AG04450 (cell line): Measurements from ENCODE around the gene CALHM2. TPM values are rescaled to one million over a fixed set of nuclear protein-coding genes. Genes with fewer than 3 reads are reported as not detected.
"Not testable (repeated sequence)": the region's sequence is repeated elsewhere in the genome, so short reads cannot be mapped to it uniquely, and the experiment has no call there.

Source experiments
- CTCF ChIA-PET: fragments of 300-600, 350-600 bp; formaldehyde crosslinking; extraction: SDS; loops from one replicate; lab custom pipeline; 2022; ENCODE audit warnings: antibody characterized with exemption, inconsistent platforms; lab: Charles Lee
- POLR2A ChIA-PET: fragments of 350-600 bp; formaldehyde crosslinking; extraction: SDS; loops from one replicate; lab custom pipeline; 2021; ENCODE audit warnings: antibody characterized with exemption, inconsistent platforms; lab: Yijun Ruan, JAX
- DNase-seq: peaks from one replicate; pipeline ENCODE4 v3.0.0-alpha.2; 2011; ENCODE audit warnings: low read depth, low spot score
- H3K27ac ChIP-seq: one replicate; pipeline ENCODE4 v1.5.1; 2012; ENCODE audit warnings: low read depth, low read length, control low read depth
- H3K27me3 ChIP-seq: one replicate; pipeline ENCODE4 v1.6.0; 2012; ENCODE audit warnings: low read length; ENCODE audit not compliant: control insufficient read depth, insufficient read depth
- H3K4me3 ChIP-seq: 2 replicates; pipeline ENCODE4 v1.5.1; 2011; ENCODE audit warnings: mild to moderate bottlenecking, low read depth, low read length, control low read depth
- H3K9me3 ChIP-seq: 2 replicates; pipeline ENCODE4 v1.5.1; 2012; ENCODE audit warnings: low read length; ENCODE audit not compliant: control insufficient read depth, insufficient read depth
- polyA plus RNA-seq: library from polyadenylated mRNA; depleted of rRNA; stranded (reverse); fragments of >200 nt; gene quantifications from 2 replicates; pipeline ENCODE4 v1.2.3, GENCODE V29; 2011
- TF ChIP-seq, protein P1 (sequence below): IDR thresholded peaks from 2 replicates; pipeline ENCODE4 v1.5.1; 2011; ENCODE audit warnings: low read depth, low read length, control low read depth, inconsistent platforms

Gene CALHM2
- polyA plus RNA-seq, 1 experiment: 9.2 TPM

DNA sequence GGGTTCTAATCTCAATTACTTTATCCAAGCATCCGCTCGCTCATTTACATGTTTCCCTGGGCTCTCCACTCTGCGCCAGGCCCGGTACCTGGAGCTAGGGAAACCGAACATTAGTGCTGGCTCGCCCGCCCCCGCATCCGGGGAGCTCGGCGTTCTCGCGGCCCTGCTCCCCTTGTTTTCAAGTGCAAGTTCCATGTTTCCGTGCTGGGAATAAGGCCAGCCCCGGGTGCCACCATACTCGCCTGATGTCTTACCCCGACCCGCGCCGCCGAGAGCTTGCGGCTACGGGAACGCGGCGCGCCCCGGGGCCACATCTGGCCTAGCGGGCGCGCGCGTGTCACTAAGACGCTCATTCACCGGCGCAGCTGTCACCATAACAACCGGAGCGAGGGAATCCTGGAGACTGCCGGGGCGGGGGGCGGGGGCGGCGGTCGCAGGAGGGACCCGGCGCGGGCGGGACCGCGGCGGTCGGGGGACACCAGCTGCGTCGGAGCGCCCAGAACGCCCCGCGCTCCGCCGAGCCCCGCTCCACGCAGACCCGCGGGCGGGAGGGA is 41.3 kb upstream of the CALHM2 start, which contains the start of gene NEURL1:
NEURL1 (plus strand) TSS at position 344 of the 554 bp plus-strand sequence. CDS start 683 bp downstream, outside the sequence.
- Histone ChIP-seq H3K9me3 (no peaks in the 10 kb centered on the region; the same call in 1 of the 2 replicates), H3K27me3 (peaks cover 52% of the 10 kb centered on the region), H3K27ac (no peak within 1 kb of the TSS), H3K4me3 (peak within 1 kb of the TSS; percentile 44)
- POLR2A ChIA-PET: no interaction called here
- DNase-seq: no peak
- TF ChIP-seq, protein P1, sequence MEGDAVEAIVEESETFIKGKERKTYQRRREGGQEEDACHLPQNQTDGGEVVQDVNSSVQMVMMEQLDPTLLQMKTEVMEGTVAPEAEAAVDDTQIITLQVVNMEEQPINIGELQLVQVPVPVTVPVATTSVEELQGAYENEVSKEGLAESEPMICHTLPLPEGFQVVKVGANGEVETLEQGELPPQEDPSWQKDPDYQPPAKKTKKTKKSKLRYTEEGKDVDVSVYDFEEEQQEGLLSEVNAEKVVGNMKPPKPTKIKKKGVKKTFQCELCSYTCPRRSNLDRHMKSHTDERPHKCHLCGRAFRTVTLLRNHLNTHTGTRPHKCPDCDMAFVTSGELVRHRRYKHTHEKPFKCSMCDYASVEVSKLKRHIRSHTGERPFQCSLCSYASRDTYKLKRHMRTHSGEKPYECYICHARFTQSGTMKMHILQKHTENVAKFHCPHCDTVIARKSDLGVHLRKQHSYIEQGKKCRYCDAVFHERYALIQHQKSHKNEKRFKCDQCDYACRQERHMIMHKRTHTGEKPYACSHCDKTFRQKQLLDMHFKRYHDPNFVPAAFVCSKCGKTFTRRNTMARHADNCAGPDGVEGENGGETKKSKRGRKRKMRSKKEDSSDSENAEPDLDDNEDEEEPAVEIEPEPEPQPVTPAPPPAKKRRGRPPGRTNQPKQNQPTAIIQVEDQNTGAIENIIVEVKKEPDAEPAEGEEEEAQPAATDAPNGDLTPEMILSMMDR: no peak
- CTCF ChIA-PET: interaction anchor here (1.6 kb wide), 1 partner anchor 193 kb away, joined by 7 read pairs; no protein-coding TSS in a partner anchor

DNA sequence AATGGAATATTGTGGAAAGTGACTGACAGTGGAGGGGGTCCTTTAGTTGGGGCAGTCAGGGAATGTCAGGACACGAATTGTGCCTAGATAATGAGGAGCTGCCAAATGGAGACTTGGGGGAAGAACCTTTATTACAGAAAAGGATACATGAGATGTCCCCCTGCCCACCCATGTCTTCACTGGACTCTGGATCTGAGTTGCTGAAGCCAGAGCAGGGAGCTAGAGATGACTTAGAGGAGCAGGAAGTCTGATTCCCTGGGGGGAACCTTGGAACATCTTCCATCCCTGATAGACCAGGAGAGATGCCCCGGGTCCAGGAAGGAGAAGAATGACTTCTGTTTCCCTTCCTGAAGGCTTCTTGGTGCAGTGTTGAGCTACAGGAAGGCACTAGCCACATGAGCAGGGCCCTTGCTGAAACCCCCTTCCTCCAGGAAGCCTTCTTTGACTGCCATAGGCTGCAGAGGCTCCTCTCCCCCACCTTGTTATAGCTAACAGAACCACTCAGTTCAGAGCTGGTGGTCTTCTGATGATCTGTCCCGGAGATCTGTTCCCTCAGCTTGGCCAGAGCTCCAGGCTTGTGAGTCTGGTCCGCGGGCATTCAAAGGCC is 40.6 kb upstream of the CALHM2 start:
- H3K4me3 ChIP-seq: no peak overlapping the region
- CTCF ChIA-PET: interaction anchor here (0.6 to 2.6 kb wide), 6 partner anchors 8 to 194 kb away, joined by 3 to 10 read pairs (median 4); no protein-coding TSS in a partner anchor
- TF ChIP-seq, protein P1: no peak
- no peak for DNase-seq
- POLR2A ChIA-PET: interaction anchor here (0.6 kb wide), 1 partner anchor 97 kb away, joined by 3 read pairs; the partner anchor contains the start of genes ATP5MK and PDCD11
- H3K27ac ChIP-seq: no peak overlapping the region
- H3K9me3 ChIP-seq: no peaks in the 10 kb centered on the region; the same call in 1 of the 2 replicates
- peaks cover 49% of the 10 kb centered on the region for H3K27me3 ChIP-seq

DNA sequence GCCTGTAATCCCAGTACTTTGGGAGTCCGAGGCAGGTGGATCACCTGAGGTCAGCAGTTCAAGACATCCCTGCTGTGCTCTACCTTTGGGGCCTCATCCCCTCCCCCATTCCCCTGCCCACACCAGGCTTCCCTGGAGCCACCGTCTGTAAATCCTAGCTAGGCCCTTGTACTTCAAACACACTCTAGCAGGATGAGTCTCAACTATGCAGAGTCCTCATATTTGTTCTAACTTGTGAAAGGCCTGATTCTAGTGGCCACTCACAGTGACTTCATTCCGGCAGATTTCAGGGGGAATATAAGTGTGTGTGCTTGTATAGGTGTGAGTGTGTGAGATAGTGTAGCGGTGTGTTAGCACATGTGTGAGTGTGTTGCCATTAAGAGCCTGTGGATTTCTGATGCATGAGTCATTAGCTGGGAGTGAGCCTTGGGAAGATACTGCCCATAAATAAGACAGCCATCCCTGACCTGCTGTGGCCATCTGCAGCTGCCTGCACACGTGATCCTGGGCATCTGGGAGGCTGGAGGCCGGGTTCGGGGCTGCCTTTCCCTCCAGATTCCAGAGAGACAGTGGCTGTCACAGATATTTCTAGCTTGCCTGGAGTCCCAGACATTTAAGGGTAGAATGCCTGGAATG is 39.7 kb upstream of the CALHM2 start:
- TF ChIP-seq, protein P1: no peak
- Histone ChIP-seq H3K4me3 (no peak overlapping the region), H3K9me3 (no peaks in the 10 kb centered on the region; the same call in 1 of the 2 replicates), H3K27me3 (peaks cover 40% of the 10 kb centered on the region), H3K27ac (no peak overlapping the region)
- POLR2A ChIA-PET: interaction anchor here (0.6 kb wide), 2 partner anchors 40 to 96 kb away, joined by 3 read pairs; partner anchors contain the start of genes ATP5MK and PDCD11
- DNase-seq: peak; percentile 92
- CTCF ChIA-PET: interaction anchor here (0.6 to 2.6 kb wide), 6 partner anchors 9 to 195 kb away, joined by 3 to 10 read pairs (median 4); no protein-coding TSS in a partner anchor

DNA sequence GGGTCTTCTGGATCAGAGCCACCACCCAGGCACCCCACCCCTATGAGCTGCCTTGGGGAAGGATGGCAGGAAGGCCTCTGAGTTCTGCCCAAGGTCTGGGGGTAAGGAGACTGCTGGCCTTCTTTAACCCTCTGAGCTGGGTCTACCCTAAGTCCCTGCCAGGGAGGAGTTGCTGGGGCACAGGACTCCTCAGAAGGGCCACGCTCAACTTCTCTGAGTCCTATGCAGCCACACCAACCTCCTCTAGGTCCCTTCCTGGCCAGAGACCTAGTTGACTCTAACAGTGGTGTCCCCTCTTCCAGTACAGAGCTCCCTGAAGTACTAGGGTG is 38.8 kb upstream of the CALHM2 start:
- no peak for DNase-seq
- H3K9me3 ChIP-seq: no peaks in the 10 kb centered on the region; the same call in 1 of the 2 replicates
- no peak overlapping the region for H3K27ac ChIP-seq
- no peak overlapping the region for H3K4me3 ChIP-seq
- POLR2A ChIA-PET: no interaction called here
- CTCF ChIA-PET: interaction anchor here (1.1 to 2.6 kb wide), 2 partner anchors 52 to 75 kb away, joined by 4 to 10 read pairs; no protein-coding TSS in a partner anchor
- TF ChIP-seq, protein P1: no peak
- H3K27me3 ChIP-seq: peaks cover 36% of the 10 kb centered on the region

DNA sequence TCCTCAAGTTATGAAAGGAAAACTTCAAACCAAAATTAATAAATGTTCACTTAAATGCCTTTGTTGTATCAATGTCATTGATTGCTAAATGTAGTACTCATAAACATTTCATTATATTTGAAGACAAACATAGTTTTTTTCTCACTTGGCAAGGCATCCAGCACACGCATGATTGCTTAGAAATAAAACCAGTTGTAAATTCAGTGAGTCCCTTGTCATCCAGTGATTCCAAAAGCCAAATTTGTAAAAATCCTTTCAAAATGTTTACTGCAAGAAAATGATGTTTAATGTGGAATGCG is 35.2 kb upstream of the CALHM2 start:
- TF ChIP-seq, protein P1: no peak
- CTCF ChIA-PET: no interaction called here
- POLR2A ChIA-PET: no interaction called here
- Histone ChIP-seq H3K27ac (no peak overlapping the region), H3K27me3 (peaks cover 8% of the 10 kb centered on the region), H3K9me3 (no peaks in the 10 kb centered on the region), H3K4me3 (no peak overlapping the region)
- no peak for DNase-seq

DNA sequence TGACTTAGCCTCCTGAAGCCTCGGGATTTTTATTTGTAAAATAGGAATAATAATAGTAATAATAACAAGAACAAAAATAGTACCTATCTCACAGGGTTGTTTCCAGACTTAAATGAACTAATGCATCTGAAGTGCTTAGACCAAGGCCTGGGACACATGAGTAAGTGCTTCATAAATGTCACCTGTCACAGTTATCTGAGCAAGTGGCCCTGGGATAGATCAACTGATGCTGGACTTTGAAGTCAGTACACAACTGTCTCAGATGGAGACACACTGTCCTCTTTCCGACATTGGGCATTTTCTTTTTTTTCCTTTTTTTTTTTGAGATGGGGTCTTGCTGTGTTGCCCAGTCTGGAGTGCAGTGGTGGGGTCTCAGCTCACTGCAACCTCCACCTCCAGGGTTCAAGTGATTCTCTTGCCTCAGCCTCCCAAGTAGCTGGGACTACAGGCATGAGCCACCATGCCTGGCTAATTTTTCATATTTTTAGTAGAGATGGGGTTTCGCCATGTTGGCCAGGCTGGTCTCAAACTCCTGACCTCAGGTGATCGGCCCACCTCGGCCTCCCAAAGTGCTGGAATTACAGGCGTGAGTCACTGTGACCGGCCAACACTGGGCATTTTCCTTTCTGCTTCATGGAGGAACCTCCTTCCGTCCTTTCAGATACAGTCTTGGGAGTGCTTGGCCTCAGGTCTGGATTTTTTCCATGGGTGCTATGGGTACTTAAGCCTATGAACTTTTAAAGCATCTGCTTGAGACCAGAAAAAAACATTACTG is 34.7 kb upstream of the CALHM2 start:
- DNase-seq, H3K9me3 ChIP-seq, POLR2A ChIA-PET, H3K4me3 ChIP-seq, H3K27me3 ChIP-seq, H3K27ac ChIP-seq: not testable (repeated sequence)
- CTCF ChIA-PET: interaction anchor here (1.0 to 4.5 kb wide), 9 partner anchors 12 to 651 kb away, joined by 3 to 112 read pairs (median 6); partner anchors contain the start of gene CALHM2
